NCI-H2196 (cell line): ENCODE measurements around the gene BCL2A1.
"Not testable (repeated sequence)": the region's sequence is repeated elsewhere in the genome, so short reads cannot be mapped to it uniquely, and the experiment has no call there.

Source experiments
- DNase-seq: peaks from one replicate; lab custom pipeline; 2025; ENCODE audit not compliant: unreplicated experiment; lab: John Stamatoyannopoulos, UW

The BCL2A1 gene

GRCh38 chr15:79970624-79971434 is at the start of gene BCL2A1:
Gene BCL2A1, minus strand, starts transcription at chr15:79971196. Its CDS starts 77 bp downstream, at chr15:79971119.
- DNase-seq: no peak

- DNase-seq: no peak
These were observed 49.7 kb upstream of the BCL2A1 start for GRCh38 chr15:80020731-80021130.

- not testable (repeated sequence) for DNase-seq
These were observed 49.2 kb upstream of the BCL2A1 start for GRCh38 chr15:80020149-80020548.

- DNase-seq: no peak
These were observed 48.3 kb upstream of the BCL2A1 start for GRCh38 chr15:80019168-80019745.

GRCh38 chr15:80017139-80017538 is 46.1 kb upstream of the BCL2A1 start:
- not testable (repeated sequence) for DNase-seq

GRCh38 chr15:80016506-80016905 is 45.5 kb upstream of the BCL2A1 start:
- not testable (repeated sequence) for DNase-seq

GRCh38 chr15:80015156-80015555 is 44.2 kb upstream of the BCL2A1 start:
- DNase-seq: no peak

- DNase-seq: not testable (repeated sequence)
These were observed 43.2 kb upstream of the BCL2A1 start for GRCh38 chr15:80014186-80014585.

GRCh38 chr15:80012060-80012726 is 41.2 kb upstream of the BCL2A1 start:
- DNase-seq: no peak

- DNase-seq: no peak
These were observed 40.6 kb upstream of the BCL2A1 start for GRCh38 chr15:80011596-80011995.

- DNase-seq: not testable (repeated sequence)
These were observed 40.1 kb upstream of the BCL2A1 start for GRCh38 chr15:80011041-80011523.

GRCh38 chr15:80010131-80010673 is 39.2 kb upstream of the BCL2A1 start:
- DNase-seq: peak; percentile 4

- DNase-seq: no peak
These were observed 36.5 kb upstream of the BCL2A1 start for GRCh38 chr15:80007532-80007931.

- DNase-seq: no peak
These were observed 36.0 kb upstream of the BCL2A1 start for GRCh38 chr15:80006946-80007345.

- DNase-seq: no peak
These were observed 33.0 kb upstream of the BCL2A1 start for GRCh38 chr15:80003934-80004472.

- no peak for DNase-seq
These were observed 32.2 kb upstream of the BCL2A1 start for GRCh38 chr15:80003171-80003570.

GRCh38 chr15:80002267-80002666 is 31.3 kb upstream of the BCL2A1 start:
- DNase-seq: no peak

- no peak for DNase-seq
These were observed 23.6 kb upstream of the BCL2A1 start for GRCh38 chr15:79994615-79995014.

- DNase-seq: no peak
These were observed 20.8 kb upstream of the BCL2A1 start for GRCh38 chr15:79991826-79992225.

- DNase-seq: no peak
These were observed 20.0 kb upstream of the BCL2A1 start for GRCh38 chr15:79990997-79991334.

GRCh38 chr15:79990280-79990996 is 19.4 kb upstream of the BCL2A1 start:
- no peak for DNase-seq
